ENCODE data around the gene PVALEF. TPM values are rescaled to one million over a fixed set of nuclear protein-coding genes. Genes with fewer than 3 reads are reported as not detected.

Gene PVALEF
- total and polyA plus RNA-seq, 2 of the 8 experiments (the other 6 are each of a cell fraction or from before 2014, with no cell fraction given): 0.03 TPM; not detected in 1

DNA sequence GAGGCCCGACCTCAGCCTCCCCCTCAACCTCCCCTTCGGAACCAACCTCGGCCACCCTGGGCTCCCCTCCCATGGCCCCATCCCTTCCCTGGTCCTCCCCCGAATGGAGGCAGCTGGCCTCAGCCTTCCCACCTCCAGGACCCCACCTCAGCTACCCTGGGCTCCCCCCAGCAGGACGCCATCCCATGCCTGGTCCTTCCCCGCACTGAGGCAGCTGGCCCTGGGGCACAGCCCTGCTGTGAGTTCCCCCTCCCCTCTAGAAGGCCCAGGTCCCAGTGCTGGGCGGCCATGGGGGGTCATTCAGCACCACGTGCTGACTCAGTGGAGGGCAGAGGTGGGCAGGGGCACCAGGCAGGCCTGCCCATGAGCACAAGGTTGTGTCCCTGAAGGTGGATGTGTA lies 28.9 kb upstream of the PVALEF start:
- ChIA-PET CTCF (ENCODE audit: partially characterized antibody) (interaction anchor here (1.6 kb wide), 1 partner anchor 16 kb away, joined by 6 read pairs; no protein-coding TSS in a partner anchor), POLR2A (ENCODE audit: partially characterized antibody) (interaction anchor here (0.5 kb wide), 1 partner anchor 144 kb away, joined by 3 read pairs; no protein-coding TSS in a partner anchor)
- Histone ChIP-seq H2BK120ac (replicated peaks; ENCODE audit: low read depth, low read length) (no peak overlapping the region), H3K4ac (replicated peaks; ENCODE audit: insufficient read length, low read depth, low read length) (no peak overlapping the region), H2AFZ (ENCODE audit: low read length) (no peak overlapping the region), H3K14ac (ENCODE audit: insufficient read length) (no peak overlapping the region), H3K56ac (replicated peaks; ENCODE audit: insufficient read length, low read depth, low read length) (no peak overlapping the region), H3K18ac (ENCODE audit: extremely low read depth, low read length) (no peak overlapping the region), H3K36me3 (ENCODE audit: control insufficient read depth in 2 of 4, insufficient read depth in 4 of 4, low read length in 3 of 4) (no peaks in the 10 kb centered on the region), H3K9ac (replicated peaks in 1 of 4; ENCODE audit: extremely low read depth in 1 of 4, low read depth in 3 of 4, low read length in 3 of 4) (no peak overlapping the region), H2BK20ac (ENCODE audit: low read length) (no peak overlapping the region), H3K4me3 (ENCODE audit: extremely low read depth in 1 of 4, insufficient read depth in 2 of 4, low read depth in 3 of 4, low read length in 4 of 4) (no peak overlapping the region), H3K4me1 (replicated peaks in 1 of 4; ENCODE audit: control insufficient read depth in 3 of 4, insufficient read depth in 4 of 4, low read length in 3 of 4) (peaks cover 0 to 8% (median 4%) of the 10 kb centered on the region in 4 experiments; a peak in 3 of 7 replicates), H3K79me1 (ENCODE audit: low read depth, low read length) (no peaks in the 10 kb centered on the region; the same call in 1 of the 2 replicates), H2BK15ac (ENCODE audit: low read length) (no peak overlapping the region), H3K4me2 (ENCODE audit: insufficient read depth in 1 of 2, low read depth in 2 of 2, low read length in 2 of 2) (no peak overlapping the region), H3K27me3 (replicated peaks in 1 of 4; ENCODE audit: control insufficient read depth in 3 of 4, extremely low read depth in 1 of 4, insufficient read depth in 3 of 4, low read length in 3 of 4) (no peaks in the 10 kb centered on the region), H2AK5ac (ENCODE audit: low read depth, low read length) (no peak overlapping the region), H2BK12ac (ENCODE audit: low read depth, low read length) (no peak overlapping the region), H4K5ac (ENCODE audit: insufficient read length, low read depth, low read length) (no peak overlapping the region), H3K23ac (ENCODE audit: insufficient read length) (no peak overlapping the region), H4K20me1 (replicated peaks in 1 of 2; ENCODE audit: control insufficient read depth in 1 of 2, insufficient read depth in 2 of 2, low read length in 2 of 2) (peaks cover 2 to 9% of the 10 kb centered on the region in 2 experiments), H3K27ac (ENCODE audit: low read depth, low read length) (no peak overlapping the region), H3K9me3 (ENCODE audit: insufficient read depth in 2 of 2, low read depth in 1 of 2, low read length in 1 of 2) (peaks cover 8 to 12% of the 10 kb centered on the region in 2 experiments; a peak in 2 of 4 replicates), H3K23me2 (ENCODE audit: low read depth, low read length) (peaks cover 3% of the 10 kb centered on the region; the same call in 1 of the 2 replicates), H2BK5ac (ENCODE audit: low read depth, low read length) (no peak overlapping the region), H4K91ac (replicated peaks; ENCODE audit: insufficient read length, low read length) (no peak overlapping the region), H4K8ac (ENCODE audit: extremely low read depth, insufficient read depth, low read length) (0 out of 2 replicates have a peak overlapping the region, but pooled peaks have one; percentile 25), H3K79me2 (ENCODE audit: control insufficient read depth in 1 of 2, insufficient read depth in 2 of 2, low read length in 2 of 2) (no peaks in the 10 kb centered on the region)
- 84% methylated on average over 5 of the region's 8 CpGs; no CpG with 5 or more reads in 1 of the 2 experiments for WGBS, 2 experiments (ENCODE audit: extremely low coverage in 1 of 2, insufficient coverage in 1 of 2, insufficient read length in 1 of 2, insufficient replicate concordance in 2 of 2, low coverage in 1 of 2, low lambda C conversion rate in 2 of 2, missing lambda C conversion rate in 1 of 2)
- FAIRE-seq (no peak), DNase-seq (ENCODE audit: low read depth in 1 of 2, low spot score in 2 of 2) (no peak)
- TF ChIP-seq EGR1 (IDR thresholded peaks at IDR 0.05; ENCODE audit: borderline replicate concordance, low read depth, low read length) (no peak), RAD21 (IDR thresholded peaks at IDR 0.05 in 1 of 2, conservative IDR thresholded peaks at IDR 0.05 in 1 of 2; ENCODE audit: low read depth in 2 of 2, low read length in 2 of 2) (no peak), TEAD4 (IDR thresholded peaks at IDR 0.05; ENCODE audit: low read depth, low read length) (no peak), JUND (IDR thresholded peaks at IDR 0.05; ENCODE audit: low read length) (no peak)
- TF ChIP-seq, protein P1, sequence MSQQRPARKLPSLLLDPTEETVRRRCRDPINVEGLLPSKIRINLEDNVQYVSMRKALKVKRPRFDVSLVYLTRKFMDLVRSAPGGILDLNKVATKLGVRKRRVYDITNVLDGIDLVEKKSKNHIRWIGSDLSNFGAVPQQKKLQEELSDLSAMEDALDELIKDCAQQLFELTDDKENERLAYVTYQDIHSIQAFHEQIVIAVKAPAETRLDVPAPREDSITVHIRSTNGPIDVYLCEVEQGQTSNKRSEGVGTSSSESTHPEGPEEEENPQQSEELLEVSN (IDR thresholded peaks at IDR 0.05): no peak
- TF ChIP-seq, protein P2, sequence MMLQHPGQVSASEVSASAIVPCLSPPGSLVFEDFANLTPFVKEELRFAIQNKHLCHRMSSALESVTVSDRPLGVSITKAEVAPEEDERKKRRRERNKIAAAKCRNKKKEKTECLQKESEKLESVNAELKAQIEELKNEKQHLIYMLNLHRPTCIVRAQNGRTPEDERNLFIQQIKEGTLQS (IDR thresholded peaks at IDR 0.05; ENCODE audit: insufficient read depth, low read depth, low read length): no peak
